Activated CD8-positive, alpha-beta T cell treated with anti-CD3 and anti-CD28 coated beads for 36 hours (primary cell): ENCODE measurements around the gene TBC1D17. TPM values are rescaled to one million over a fixed set of nuclear protein-coding genes. Genes with fewer than 3 reads are reported as not detected.
A peak's percentile ranks its signal among the peaks of the same experiment; 100 is the strongest.

Source experiments
- ATAC-seq: fragments of 200-7000 bp; cut with Tn5 transposase; one replicate; pipeline ENCODE4 v1.10.0; 2021; ENCODE audit warnings: mild to moderate bottlenecking, moderate library complexity
- CTCF ChIA-PET: fragments of 350-600 bp; sonication (Branson Sonifier 250); formaldehyde crosslinking; loops from one replicate; lab custom pipeline; 2021; ENCODE audit warnings: antibody characterized with exemption; lab: Charles Lee
- POLR2A ChIA-PET: fragments of 350-600 bp; sonication (Branson Sonifier 250); formaldehyde crosslinking; loops from one replicate; lab custom pipeline; 2021; ENCODE audit warnings: antibody characterized with exemption; lab: Charles Lee
- DNase-seq: peaks from one replicate; pipeline ENCODE4 v3.0.0-alpha.2; 2020
- H3K27ac Mint-ChIP-seq: one replicate; pipeline ENCODE4 v1.8.0; 2021; ENCODE audit warnings: mild to moderate bottlenecking, mixed read lengths
- H3K27me3 Mint-ChIP-seq: one replicate; pipeline ENCODE4 v1.8.0; 2021; ENCODE audit warnings: mixed read lengths
- H3K36me3 Mint-ChIP-seq: one replicate; pipeline ENCODE4 v1.8.0; 2021; ENCODE audit warnings: low read depth, mixed read lengths
- H3K4me1 Mint-ChIP-seq: one replicate; pipeline ENCODE4 v1.8.0; 2021; ENCODE audit warnings: low read depth, mixed read lengths
- H3K4me3 Mint-ChIP-seq: one replicate; pipeline ENCODE4 v1.8.0; 2021; ENCODE audit warnings: mild to moderate bottlenecking, moderate library complexity, mixed read lengths
- H3K9me3 Mint-ChIP-seq: one replicate; pipeline ENCODE4 v1.8.0; 2021; ENCODE audit warnings: mixed read lengths
- CTCF ChIP-seq: fragments of 200-600 bp; IDR thresholded peaks from one replicate; pipeline ENCODE4 v1.8.0; 2022; ENCODE audit warnings: antibody characterized with exemption, mild to moderate bottlenecking
- intact Hi-C: fragments of 100-400 bp; cut with micrococcal nuclease; formaldehyde crosslinking; loops from one replicate; pipeline ENCODE4 v1.10.0; 2022
- total RNA-seq, 2 experiments: library from RNA; stranded (reverse); gene quantifications; one replicate each; pipeline ENCODE4 v1.2.3, GENCODE V29; 2021

Gene TBC1D17
- total RNA-seq, 2 experiments from 2014 or later: 26.6 to 26.8 TPM

- ChIA-PET CTCF (interaction anchor here (1.2 to 1.5 kb wide), 2 partner anchors 19 to 134 kb away, joined by 3 read pairs; no protein-coding TSS in a partner anchor), POLR2A (interaction anchor here (0.8 to 6.5 kb wide), 8 partner anchors 9 to 362 kb away, joined by 3 to 64 read pairs (median 4); partner anchors contain the start of genes AKT1S1, FUZ, PNKP and TBC1D17)
- ATAC-seq (no peak), DNase-seq (no peak)
- Mint-ChIP-seq H3K4me1 (peaks cover 40% of the 10 kb centered on the region), H3K4me3 (peak overlapping the region; percentile 88), H3K36me3 (peaks cover 10% of the 10 kb centered on the region), H3K27ac (peak overlapping the region; percentile 97), H3K9me3 (peaks cover 10% of the 10 kb centered on the region), H3K27me3 (no peaks in the 10 kb centered on the region)
- TF ChIP-seq CTCF: no peak
- intact Hi-C loops: no loop called here
These were observed 27.3 kb upstream of the TBC1D17 start for GRCh38 chr19:49850221-49850486.

- Mint-ChIP-seq H3K27ac (peak within 1 kb of the TSS; percentile 97), H3K36me3 (peaks cover 10% of the 10 kb centered on the region), H3K4me3 (peak within 1 kb of the TSS; percentile 88), H3K9me3 (peaks cover 10% of the 10 kb centered on the region), H3K4me1 (peaks cover 42% of the 10 kb centered on the region), H3K27me3 (no peaks in the 10 kb centered on the region)
- CTCF ChIA-PET: interaction anchor here (1.2 to 1.5 kb wide), 2 partner anchors 19 to 134 kb away, joined by 3 read pairs; no protein-coding TSS in a partner anchor
- peak; percentile 93 for DNase-seq
- ATAC-seq: peak; percentile 92
- POLR2A ChIA-PET: interaction anchor here (0.8 to 6.5 kb wide), 8 partner anchors 10 to 363 kb away, joined by 3 to 64 read pairs (median 4); partner anchors contain the start of genes AKT1S1, FUZ, PNKP and TBC1D17
- intact Hi-C loops: no loop called here
- no peak for TF ChIP-seq CTCF
These were observed 26.8 kb upstream of the TBC1D17 start, which contains the start of gene PTOV1 for GRCh38 chr19:49850487-49851342. Gene PTOV1 (plus strand): TSS chr19:49851159.

- Mint-ChIP-seq H3K36me3 (peaks cover 12% of the 10 kb centered on the region), H3K27me3 (no peaks in the 10 kb centered on the region), H3K4me1 (peaks cover 42% of the 10 kb centered on the region), H3K4me3 (peak overlapping the region; percentile 70), H3K27ac (peak overlapping the region; percentile 10), H3K9me3 (peaks cover 10% of the 10 kb centered on the region)
- no peak for ATAC-seq
- ChIA-PET CTCF (no interaction called here), POLR2A (interaction anchor here (1.2 to 6.5 kb wide), 4 partner anchors 9 to 26 kb away, joined by 6 to 64 read pairs (median 6); partner anchors contain the start of genes AKT1S1, PNKP and TBC1D17)
- intact Hi-C loops: no loop called here
- no peak for TF ChIP-seq CTCF
- DNase-seq: peak; percentile 54
These were observed 25.8 kb upstream of the TBC1D17 start for GRCh38 chr19:49851456-49852259.

GRCh38 chr19:49852631-49853126 is 24.8 kb upstream of the TBC1D17 start:
- no peaks in the 10 kb centered on the region for H3K27me3 Mint-ChIP-seq
- ChIA-PET POLR2A (interaction anchor here (1.2 to 6.5 kb wide), 2 partner anchors 8 to 13 kb away, joined by 7 to 64 read pairs; partner anchors contain the start of gene PNKP), CTCF (no interaction called here)
- peaks cover 12% of the 10 kb centered on the region for H3K36me3 Mint-ChIP-seq
- DNase-seq (no peak), ATAC-seq (no peak)
- peak overlapping the region; percentile 70 for H3K4me3 Mint-ChIP-seq
- intact Hi-C loops: no loop called here
- no peak for TF ChIP-seq CTCF
- no peak overlapping the region for H3K27ac Mint-ChIP-seq
- H3K9me3 Mint-ChIP-seq: peaks cover 10% of the 10 kb centered on the region
- H3K4me1 Mint-ChIP-seq: peaks cover 42% of the 10 kb centered on the region
